Caco-2 (cell line): ENCODE results near the gene PARM1. TPM values are rescaled to one million over a fixed set of nuclear protein-coding genes. Genes with fewer than 3 reads are reported as not detected.

Experiments used
- BruUV-seq: library from RNA; stranded (reverse); fragments of 400-500 nt; replicated peaks from 2 replicates; lab custom pipeline; 2021; lab: Mats Ljungman, UMichigan
- CTCF ChIA-PET: fragments of 300-600 bp; sonication (Branson Sonifier 250); formaldehyde crosslinking; loops from one replicate; lab custom pipeline; 2022; ENCODE audit warnings: antibody characterized with exemption; lab: Charles Lee
- POLR2A ChIA-PET: fragments of 300-600 bp; sonication (Branson Sonifier 250); formaldehyde crosslinking; loops from one replicate; lab custom pipeline; 2022; ENCODE audit warnings: antibody characterized with exemption; lab: Charles Lee
- DNase-seq, 2 experiments: peaks; one replicate each; pipeline versions ENCODE4 v3.0.0 to v3.0.0-alpha.2; 2020 to 2022
- H3K27me3 ChIP-seq: replicated peaks from 2 replicates; pipeline ENCODE4 v1.6.0; 2011; ENCODE audit warnings: low read length; ENCODE audit not compliant: control insufficient read depth, insufficient read depth
- H3K36me3 ChIP-seq: 2 replicates; pipeline ENCODE4 v1.5.1; 2011; ENCODE audit warnings: low read length; ENCODE audit not compliant: control insufficient read depth, insufficient read depth
- H3K4me1 ChIP-seq: fragments of 250-450 bp; sonication (Bioruptor Pico); 2 replicates; pipeline ENCODE4 v1.5.1; 2020; ENCODE audit warnings: mild to moderate bottlenecking
- H3K4me3 ChIP-seq: 2 replicates; pipeline ENCODE4 v1.5.1; 2011; ENCODE audit warnings: low read depth, mild to moderate bottlenecking, control low read depth, low read length
- H3K9me3 ChIP-seq: fragments of 250-450 bp; sonication (Bioruptor Pico); 2 replicates; pipeline ENCODE4 v1.5.1; 2020; ENCODE audit warnings: mild to moderate bottlenecking, moderate library complexity
- H3K27ac Mint-ChIP-seq: one replicate; pipeline ENCODE4 v1.8.0; 2022; ENCODE audit warnings: mixed read lengths; ENCODE audit not compliant: unreplicated experiment
- H3K27me3 Mint-ChIP-seq: one replicate; pipeline ENCODE4 v1.8.0; 2022; ENCODE audit warnings: mixed read lengths; ENCODE audit not compliant: insufficient read depth, unreplicated experiment
- H3K36me3 Mint-ChIP-seq: one replicate; pipeline ENCODE4 v1.8.0; 2022; ENCODE audit warnings: mild to moderate bottlenecking, mixed read lengths; ENCODE audit not compliant: insufficient read depth, unreplicated experiment
- H3K4me1 Mint-ChIP-seq: one replicate; pipeline ENCODE4 v1.8.0; 2022; ENCODE audit warnings: low read depth, mixed read lengths; ENCODE audit not compliant: unreplicated experiment
- H3K4me3 Mint-ChIP-seq: one replicate; pipeline ENCODE4 v1.8.0; 2022; ENCODE audit warnings: mild to moderate bottlenecking, moderate library complexity, mixed read lengths; ENCODE audit not compliant: unreplicated experiment
- H3K9me3 Mint-ChIP-seq: one replicate; pipeline ENCODE4 v1.8.0; 2022; ENCODE audit warnings: mixed read lengths; ENCODE audit not compliant: unreplicated experiment
- intact Hi-C: fragments of 100-400 bp; cut with micrococcal nuclease; formaldehyde crosslinking; loops from one replicate; pipeline ENCODE4 v1.10.0; 2022; ENCODE audit not compliant: unreplicated experiment
- total RNA-seq: library from RNA; stranded (reverse); gene quantifications from 2 replicates; pipeline ENCODE4 v1.2.3, GENCODE V29; 2022
- TF ChIP-seq, protein P1 (sequence below), 2 experiments: fragments of 200-600 bp in 1 of 2; IDR thresholded peaks; 1 replicate in 1 of 2; 2 replicates in 1 of 2; pipeline versions ENCODE4 v1.5.1 to v1.8.0; 2011 to 2022; ENCODE audit warnings: antibody characterized with exemption in 1 of 2, control low read depth in 1 of 2, inconsistent platforms in 1 of 2, low read depth in 1 of 2, low read length in 1 of 2, mild to moderate bottlenecking in 1 of 2, moderate library complexity in 1 of 2; ENCODE audit not compliant: insufficient read depth in 1 of 2, severe bottlenecking in 1 of 2, unreplicated experiment in 1 of 2

PARM1 gene
- total RNA-seq, 1 experiment from 2014 or later: 1.7 TPM

DNA sequence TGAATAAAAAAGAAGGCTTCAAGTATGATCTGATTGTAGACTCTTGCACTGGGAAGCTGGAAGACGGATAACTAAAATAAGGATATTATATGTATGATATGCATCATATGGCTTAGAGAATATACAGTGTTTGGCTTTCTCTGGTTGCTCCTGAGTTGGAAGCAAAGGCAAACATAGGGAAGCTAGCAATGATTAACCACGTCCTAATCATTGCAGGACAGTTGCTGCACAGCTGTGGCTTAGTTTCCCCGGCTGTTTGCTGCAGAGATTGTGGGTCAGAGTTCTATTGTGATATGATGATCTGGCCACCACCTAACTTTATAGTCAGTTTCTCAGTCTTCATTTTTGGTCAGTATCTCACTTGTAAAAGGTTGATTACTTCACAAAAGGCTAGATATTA is 36.3 kb upstream of the PARM1 start:
- H3K4me3 ChIP-seq: no peak overlapping the region
- ChIA-PET CTCF (no interaction called here), POLR2A (no interaction called here)
- TF ChIP-seq, protein P1, sequence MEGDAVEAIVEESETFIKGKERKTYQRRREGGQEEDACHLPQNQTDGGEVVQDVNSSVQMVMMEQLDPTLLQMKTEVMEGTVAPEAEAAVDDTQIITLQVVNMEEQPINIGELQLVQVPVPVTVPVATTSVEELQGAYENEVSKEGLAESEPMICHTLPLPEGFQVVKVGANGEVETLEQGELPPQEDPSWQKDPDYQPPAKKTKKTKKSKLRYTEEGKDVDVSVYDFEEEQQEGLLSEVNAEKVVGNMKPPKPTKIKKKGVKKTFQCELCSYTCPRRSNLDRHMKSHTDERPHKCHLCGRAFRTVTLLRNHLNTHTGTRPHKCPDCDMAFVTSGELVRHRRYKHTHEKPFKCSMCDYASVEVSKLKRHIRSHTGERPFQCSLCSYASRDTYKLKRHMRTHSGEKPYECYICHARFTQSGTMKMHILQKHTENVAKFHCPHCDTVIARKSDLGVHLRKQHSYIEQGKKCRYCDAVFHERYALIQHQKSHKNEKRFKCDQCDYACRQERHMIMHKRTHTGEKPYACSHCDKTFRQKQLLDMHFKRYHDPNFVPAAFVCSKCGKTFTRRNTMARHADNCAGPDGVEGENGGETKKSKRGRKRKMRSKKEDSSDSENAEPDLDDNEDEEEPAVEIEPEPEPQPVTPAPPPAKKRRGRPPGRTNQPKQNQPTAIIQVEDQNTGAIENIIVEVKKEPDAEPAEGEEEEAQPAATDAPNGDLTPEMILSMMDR (IDR thresholded peaks at IDR 0.05; ENCODE audit: insufficient read depth in 1 of 2, low read depth in 1 of 2, low read length in 1 of 2, severe bottlenecking in 1 of 2, unreplicated experiment in 1 of 2): no peak
- BruUV-seq: no TSS peak
- no peaks in the 10 kb centered on the region for H3K27me3 ChIP-seq
- Mint-ChIP-seq H3K4me1 (no peaks in the 10 kb centered on the region), H3K36me3 (no peaks in the 10 kb centered on the region), H3K27ac (no peak overlapping the region), H3K9me3 (no peaks in the 10 kb centered on the region), H3K27me3 (peaks cover 16% of the 10 kb centered on the region), H3K4me3 (no peak overlapping the region)
- H3K4me1 ChIP-seq: no peaks in the 10 kb centered on the region
- H3K36me3 ChIP-seq: no peaks in the 10 kb centered on the region
- no peaks in the 10 kb centered on the region for H3K9me3 ChIP-seq
- intact Hi-C loops: no loop called here
- DNase-seq: peak in 1 of 2 experiments; percentile 2

DNA sequence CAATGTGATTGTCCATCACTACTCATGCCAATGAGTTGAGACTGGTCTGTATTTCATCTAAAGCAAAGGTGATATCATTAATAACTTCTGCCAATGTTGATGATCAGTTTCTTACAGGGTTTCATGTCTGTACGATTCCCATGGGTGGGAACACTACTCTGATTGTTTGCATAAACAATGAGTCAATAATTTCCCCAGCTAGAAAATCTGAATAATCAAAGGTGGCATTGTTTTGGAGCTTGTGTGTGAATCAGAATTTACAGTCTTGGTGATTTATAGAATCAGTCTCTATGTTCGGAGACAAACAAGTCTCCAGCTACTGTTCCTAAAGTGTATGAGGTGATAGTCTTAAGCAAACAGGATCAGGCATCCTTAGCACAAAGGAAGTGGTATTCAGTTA is 35.5 kb upstream of the PARM1 start:
- Histone ChIP-seq H3K36me3 (no peaks in the 10 kb centered on the region), H3K4me3 (no peak overlapping the region), H3K9me3 (no peaks in the 10 kb centered on the region), H3K27me3 (no peaks in the 10 kb centered on the region), H3K4me1 (no peaks in the 10 kb centered on the region)
- H3K27ac Mint-ChIP-seq: no peak overlapping the region
- no peak for DNase-seq
- TF ChIP-seq, protein P1 (IDR thresholded peaks at IDR 0.05; ENCODE audit: insufficient read depth in 1 of 2, low read depth in 1 of 2, low read length in 1 of 2, severe bottlenecking in 1 of 2, unreplicated experiment in 1 of 2): no peak
- no TSS peak for BruUV-seq
- CTCF ChIA-PET: interaction anchor here (0.6 kb wide), 1 partner anchor 229 kb away, joined by 3 read pairs; no protein-coding TSS in a partner anchor
- no peaks in the 10 kb centered on the region for H3K36me3 Mint-ChIP-seq
- POLR2A ChIA-PET: no interaction called here
- H3K9me3 Mint-ChIP-seq: no peaks in the 10 kb centered on the region
- H3K4me3 Mint-ChIP-seq: no peak overlapping the region
- peaks cover 12% of the 10 kb centered on the region for H3K27me3 Mint-ChIP-seq
- no peaks in the 10 kb centered on the region for H3K4me1 Mint-ChIP-seq
- intact Hi-C loops: no loop called here

- Mint-ChIP-seq H3K4me3 (no peak overlapping the region), H3K27me3 (no peaks in the 10 kb centered on the region), H3K4me1 (no peaks in the 10 kb centered on the region), H3K36me3 (no peaks in the 10 kb centered on the region), H3K9me3 (no peaks in the 10 kb centered on the region), H3K27ac (no peak overlapping the region)
- TF ChIP-seq, protein P1 (IDR thresholded peaks at IDR 0.05; ENCODE audit: insufficient read depth in 1 of 2, low read depth in 1 of 2, low read length in 1 of 2, severe bottlenecking in 1 of 2, unreplicated experiment in 1 of 2): no peak
- intact Hi-C loops: no loop called here
- Histone ChIP-seq H3K9me3 (no peaks in the 10 kb centered on the region), H3K4me3 (no peak overlapping the region), H3K4me1 (no peaks in the 10 kb centered on the region), H3K27me3 (no peaks in the 10 kb centered on the region), H3K36me3 (no peaks in the 10 kb centered on the region)
- ChIA-PET POLR2A (no interaction called here), CTCF (no interaction called here)
- no TSS peak for BruUV-seq
- DNase-seq: no peak
Observed at GRCh38 chr4:74900862-74901261, 32.1 kb upstream of the PARM1 start.
